Stimulated activated CD8-positive, alpha-beta memory T cell treated with anti-CD3 and anti-CD28 coated beads, Interleukin-4, amount 100 ng/mL, for 48 hours (primary cell): ENCODE results near the gene PADI2.
A peak's percentile ranks its signal among the peaks of the same experiment; 100 is the strongest.

Experiments used
- DNase-seq: peaks from one replicate; pipeline ENCODE4 v3.0.0-alpha.2; 2020

Gene PADI2

DNA sequence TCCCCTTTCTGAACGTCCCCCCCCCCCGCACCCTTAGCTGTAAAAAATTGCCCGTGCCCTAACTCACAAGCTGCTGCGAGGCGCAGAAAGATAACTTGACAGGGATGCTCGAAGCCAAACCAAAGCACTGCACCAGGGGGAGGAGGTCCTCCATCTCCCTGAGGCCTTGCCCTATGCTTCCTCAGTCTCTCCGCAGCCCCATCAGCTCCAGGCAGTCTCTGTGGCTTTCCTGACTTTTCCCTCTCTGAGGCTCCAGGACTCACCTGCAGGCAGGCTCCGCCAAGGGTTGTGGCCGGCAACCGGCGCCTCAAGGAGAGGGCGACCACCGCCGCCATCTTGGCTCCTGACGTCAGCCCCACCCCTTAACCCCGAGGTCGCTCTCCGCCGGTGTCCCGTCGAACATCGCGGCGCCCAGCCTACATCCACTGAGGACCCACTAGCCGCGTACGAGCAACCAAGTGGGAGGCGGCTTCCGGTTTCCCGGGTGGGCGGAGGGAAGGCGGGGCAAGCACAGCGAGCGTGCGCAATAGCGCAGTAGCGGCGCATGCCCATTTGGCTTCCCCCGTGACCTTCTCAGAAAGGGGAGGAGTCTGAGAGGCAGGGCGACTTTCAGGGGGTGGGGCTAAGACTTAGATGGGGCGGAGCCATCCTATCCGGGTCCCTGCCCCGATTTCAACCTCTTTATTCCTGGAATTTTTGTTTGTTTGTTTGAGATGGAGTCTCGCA, 65.4 kb downstream of the PADI2 start, which contains the start of gene SDHB:
SDHB (minus strand) TSS at position 348 of the 726 bp plus-strand sequence; CDS start at position 335, 13 bp downstream.
- DNase-seq = peak; percentile 100

GRCh38 chr1:17053086-17053684, 66.1 kb downstream of the PADI2 start:
- no peak for DNase-seq

GRCh38 chr1:17052641-17053040, 66.6 kb downstream of the PADI2 start:
- no peak for DNase-seq

- DNase-seq = no peak
These were observed 67.2 kb downstream of the PADI2 start for GRCh38 chr1:17052038-17052437.

GRCh38 chr1:17047924-17048323, 71.3 kb downstream of the PADI2 start:
- no peak for DNase-seq

- no peak for DNase-seq
These were observed 73.0 kb downstream of the PADI2 start for GRCh38 chr1:17046334-17046657.

DNA sequence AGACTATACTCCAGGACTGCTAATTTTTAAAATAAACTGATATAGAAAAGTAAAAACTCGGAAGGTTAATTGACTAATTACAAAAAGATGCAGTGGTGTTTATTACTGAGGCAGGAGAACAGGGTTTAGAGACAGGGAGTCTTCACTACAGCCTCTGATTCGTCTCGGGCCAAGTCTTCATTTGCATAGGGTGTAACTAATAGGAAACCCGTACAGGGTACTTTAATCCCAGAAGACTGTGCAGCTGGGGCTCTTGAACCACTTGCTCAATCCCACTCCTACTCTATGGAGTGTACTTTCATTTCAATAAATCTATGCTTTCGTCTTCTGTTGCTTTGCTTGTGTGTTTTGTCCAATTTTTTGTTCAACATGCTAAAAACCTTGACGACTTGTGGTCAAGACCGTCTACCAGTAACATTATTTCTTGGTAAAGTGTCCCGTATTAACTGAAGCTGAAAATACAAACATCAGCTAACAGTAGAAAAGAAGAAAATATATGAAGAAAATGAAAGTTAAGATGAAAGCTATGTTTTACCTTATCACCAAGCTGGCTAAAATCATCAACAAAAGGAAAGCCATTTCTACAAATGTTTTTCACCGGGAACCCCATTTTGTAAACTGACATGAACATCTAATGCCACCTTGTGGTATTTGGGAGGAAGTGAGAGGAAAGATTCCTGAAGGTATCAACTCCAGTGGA, 73.5 kb downstream of the PADI2 start:
- no peak for DNase-seq

- DNase-seq = no peak
These were observed 74.1 kb downstream of the PADI2 start for GRCh38 chr1:17045150-17045549.

DNA sequence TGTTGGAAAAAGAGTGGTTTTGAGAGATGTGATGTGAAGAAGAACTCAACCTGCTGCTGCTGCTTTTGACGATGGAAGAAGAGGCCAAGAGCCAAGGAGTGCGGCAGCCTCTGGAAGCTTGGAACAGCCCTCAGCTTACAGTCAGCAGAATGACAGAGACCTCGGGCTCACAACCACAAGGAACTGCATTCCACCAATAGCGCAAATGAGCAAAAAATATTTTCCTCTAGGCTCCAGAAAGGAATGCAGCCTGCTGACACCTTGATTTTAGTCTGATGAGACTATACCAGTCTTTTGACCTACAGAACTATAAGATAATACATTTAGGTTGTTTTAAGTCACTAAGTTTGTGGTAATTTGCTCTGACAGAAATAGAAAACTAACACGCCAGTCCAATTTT, 75.6 kb downstream of the PADI2 start:
- no peak for DNase-seq

- no peak for DNase-seq
These were observed 79.1 kb downstream of the PADI2 start for GRCh38 chr1:17040135-17040534.

DNA sequence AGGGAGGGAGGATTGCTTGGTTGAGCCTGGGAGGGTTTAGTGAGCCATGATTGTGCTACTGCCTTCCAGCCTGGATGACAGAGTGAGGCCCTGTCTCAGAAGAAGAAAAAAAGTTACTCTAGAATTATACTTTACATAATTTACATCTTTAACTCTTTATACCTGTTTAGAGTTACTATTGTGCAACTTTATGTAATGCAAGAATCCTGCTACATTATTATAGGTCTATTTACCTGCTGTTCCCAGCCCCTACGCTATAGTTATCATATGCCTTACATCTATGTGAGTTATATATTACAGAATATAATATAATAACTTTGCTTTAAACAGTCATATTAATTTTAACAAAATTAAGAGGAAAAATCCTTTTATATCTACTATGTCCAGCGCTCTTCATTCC, 79.7 kb downstream of the PADI2 start:
- no peak for DNase-seq

GRCh38 chr1:17033481-17033880, 85.8 kb downstream of the PADI2 start:
- no peak for DNase-seq

GRCh38 chr1:17032741-17033140, 86.5 kb downstream of the PADI2 start:
- DNase-seq = no peak

DNA sequence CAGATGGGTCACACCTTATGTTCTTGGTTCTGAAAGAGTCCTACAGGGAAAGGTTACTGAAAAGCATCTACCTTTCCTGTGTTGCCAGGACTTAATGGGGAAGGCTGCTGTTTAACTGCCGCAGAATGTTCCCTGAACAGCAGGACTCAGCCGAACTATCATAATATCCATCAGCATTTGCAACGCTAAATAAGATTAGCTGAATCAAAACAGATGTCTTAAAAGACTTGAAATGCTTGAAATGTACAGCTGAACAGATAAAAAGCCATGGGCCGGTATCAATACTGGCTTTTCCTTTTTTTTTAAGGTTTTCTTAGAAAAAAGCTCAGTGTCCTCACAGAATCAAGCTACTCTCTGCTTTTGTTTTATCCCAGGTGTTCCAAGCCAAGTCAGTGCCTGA, 87.8 kb downstream of the PADI2 start:
- no peak for DNase-seq

DNA sequence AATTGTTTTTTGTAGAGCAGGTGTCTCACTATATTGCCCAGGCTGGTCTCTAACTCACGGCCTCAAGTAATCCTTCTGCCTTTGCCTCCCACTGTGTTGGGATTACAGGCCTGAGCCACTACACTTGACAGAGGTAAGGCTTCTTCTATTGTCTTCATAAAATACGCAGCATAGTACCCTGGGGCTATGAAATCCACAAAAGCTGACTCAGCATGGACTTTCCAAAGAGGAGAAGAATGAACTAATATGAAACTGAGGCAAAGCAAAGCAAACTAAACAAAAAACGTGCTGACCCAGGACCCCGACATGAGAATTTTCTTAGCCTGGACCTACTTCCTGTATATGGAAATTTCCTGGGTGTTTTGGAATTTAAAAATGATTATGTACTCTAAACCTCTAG, 89.0 kb downstream of the PADI2 start:
- no peak for DNase-seq

DNA sequence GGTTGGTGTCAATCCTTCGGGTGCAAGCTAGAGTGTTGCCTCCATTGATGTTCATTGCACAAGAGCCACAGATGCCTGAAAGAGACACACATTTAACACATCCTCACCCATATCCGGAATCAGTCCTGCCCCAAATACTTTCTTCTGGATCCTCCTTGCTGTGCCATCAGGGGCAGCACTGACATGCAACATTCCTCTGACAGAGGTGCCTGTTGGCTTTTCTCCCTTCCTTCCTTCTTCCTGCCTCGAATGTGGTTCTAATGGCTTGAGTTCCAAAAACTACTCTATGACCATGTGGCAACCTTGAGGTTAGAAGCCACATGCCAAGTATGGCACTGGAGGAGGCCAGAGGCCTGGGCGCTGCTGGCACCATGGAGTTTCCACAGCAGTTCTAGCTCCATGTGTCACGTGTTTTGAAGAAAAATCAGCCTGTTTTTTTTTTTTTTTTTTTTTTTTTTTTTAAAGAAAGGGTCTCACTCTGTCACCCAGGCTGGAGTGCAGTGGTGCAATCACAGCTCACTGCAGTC, 90.5 kb downstream of the PADI2 start:
- no peak for DNase-seq

DNA sequence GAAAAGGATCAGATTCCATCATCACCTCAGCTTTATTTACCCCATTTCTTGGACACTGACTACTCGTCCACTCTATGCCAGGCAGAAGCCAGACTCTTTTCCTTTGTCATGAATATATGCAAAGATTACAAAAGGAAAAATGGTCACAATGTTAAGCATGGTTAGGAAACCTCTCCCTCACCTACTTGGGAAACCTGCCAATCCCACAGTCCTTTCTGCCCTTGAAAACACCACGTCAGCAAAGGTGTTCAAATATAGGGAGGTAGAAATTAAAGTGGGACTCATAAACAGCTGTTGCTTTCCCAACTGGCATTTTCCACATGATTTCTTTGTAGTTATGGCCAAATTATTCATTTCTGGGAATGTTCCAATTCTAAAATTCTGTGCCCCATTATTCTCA, 91.4 kb downstream of the PADI2 start:
- no peak for DNase-seq

DNA sequence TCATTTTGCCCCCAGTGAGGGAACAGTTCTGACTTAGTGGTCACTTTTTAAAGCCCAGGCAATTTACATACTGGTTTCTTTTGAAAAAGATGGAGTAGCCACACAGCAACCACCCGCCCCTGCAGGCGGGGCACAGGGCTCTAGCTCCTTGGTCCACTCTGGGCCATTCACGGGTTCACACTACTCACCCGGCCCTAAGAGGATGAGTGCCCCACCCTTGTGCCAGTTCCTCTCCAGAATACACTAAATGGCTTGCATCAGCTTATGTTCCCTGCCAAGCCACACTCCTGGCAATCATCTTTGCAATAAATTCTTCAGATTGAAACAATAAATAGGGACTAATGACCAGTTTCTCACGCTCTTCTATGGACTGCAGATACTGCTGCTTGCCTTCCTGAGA, 91.8 kb downstream of the PADI2 start:
- DNase-seq = no peak

GRCh38 chr1:17024721-17025120, 94.5 kb downstream of the PADI2 start:
- DNase-seq = no peak

GRCh38 chr1:17023573-17023972, 95.7 kb downstream of the PADI2 start:
- DNase-seq = no peak

GRCh38 chr1:17023102-17023501, 96.1 kb downstream of the PADI2 start:
- DNase-seq = no peak

DNA sequence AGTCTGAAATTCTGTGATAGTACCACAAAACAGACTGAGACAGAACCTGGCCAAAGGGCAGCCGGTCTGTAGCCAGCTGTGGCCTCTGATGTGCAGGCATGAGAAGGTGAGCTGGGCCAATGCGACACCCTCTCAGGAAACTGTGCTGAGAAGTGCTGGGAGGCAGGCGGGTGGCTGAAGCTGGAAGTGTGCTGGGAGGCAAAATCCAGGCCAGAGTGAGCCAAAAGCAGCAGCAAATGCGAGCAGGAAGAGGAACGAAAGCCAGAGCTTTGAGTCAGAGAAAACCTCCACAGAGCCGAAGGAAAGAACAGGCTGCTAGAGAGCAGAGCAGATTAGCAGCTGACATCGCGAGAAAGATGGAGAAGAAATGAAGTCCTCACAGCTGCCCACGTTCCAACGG, 97.4 kb downstream of the PADI2 start:
- DNase-seq = no peak

DNA sequence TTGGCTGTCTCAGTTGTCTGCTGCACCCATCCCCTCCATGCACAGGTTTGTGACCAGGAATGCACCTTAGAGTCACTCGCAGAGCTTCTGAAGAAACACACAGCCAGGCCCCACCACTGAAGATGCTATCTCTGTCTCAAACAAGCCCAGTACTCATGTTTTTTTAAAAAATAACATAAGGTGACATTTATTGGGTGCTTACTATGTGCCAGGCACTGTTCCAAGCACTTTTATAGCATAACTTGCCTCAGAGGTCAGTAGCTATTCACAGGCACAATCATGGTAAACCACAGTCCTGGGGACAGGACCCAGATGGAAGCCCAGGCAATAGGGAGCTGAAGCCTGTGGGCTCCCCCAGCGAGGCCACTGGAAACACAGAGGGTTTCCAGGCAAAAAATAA, 98.7 kb downstream of the PADI2 start:
- DNase-seq = no peak

DNA sequence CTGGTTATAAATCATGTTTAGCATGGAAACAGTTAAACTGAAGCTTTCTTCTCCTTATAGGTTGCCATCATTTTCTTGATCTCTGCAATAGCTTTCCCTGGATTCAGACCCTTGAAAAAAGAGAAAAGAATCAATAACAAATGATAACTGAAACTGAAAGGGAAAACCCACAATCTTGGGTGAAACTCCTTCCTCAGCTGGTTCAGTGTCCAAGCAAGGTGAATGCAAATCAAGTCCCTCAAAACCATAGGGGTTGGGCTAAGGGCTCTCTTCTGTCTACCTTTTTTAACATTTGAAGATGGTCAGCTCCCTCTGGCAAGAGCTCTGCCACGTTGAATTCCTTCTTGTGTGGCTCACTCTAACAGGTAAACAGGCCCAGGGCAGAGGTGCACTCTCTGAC, 100.4 kb downstream of the PADI2 start:
- no peak for DNase-seq
